ENCODE results near the gene ERBB4. TPM values are rescaled to one million over a fixed set of nuclear protein-coding genes. Genes with fewer than 3 reads are reported as not detected.

The ERBB4 gene
- total RNA-seq, 1 experiment from 2014 or later = 2.9 TPM

GRCh38 chr2:212177724-212178123 is 360.9 kb downstream of the ERBB4 start:
- DNase-seq = no peak
- Mint-ChIP-seq H3K36me3 (ENCODE audit: insufficient read depth, unreplicated experiment) (no peaks in the 10 kb centered on the region), H3K4me3 (ENCODE audit: low read depth, unreplicated experiment) (no peak overlapping the region), H3K4me1 (ENCODE audit: low read depth, unreplicated experiment) (no peaks in the 10 kb centered on the region), H3K9me3 (ENCODE audit: low read depth, unreplicated experiment) (no peaks in the 10 kb centered on the region), H3K27me3 (ENCODE audit: unreplicated experiment) (no peaks in the 10 kb centered on the region), H3K27ac (ENCODE audit: unreplicated experiment) (no peak overlapping the region)
- peak; percentile 14 for TF ChIP-seq CTCF (IDR thresholded peaks at IDR 0.05; ENCODE audit: unreplicated experiment)
- intact Hi-C loops (cut with micrococcal nuclease; ENCODE audit: unreplicated experiment) = loop anchor here (1.0 to 10.0 kb wide), 2 partner anchors 72 to 433 kb away; no protein-coding TSS in a partner anchor
- BruUV-seq (replicated peaks) = no TSS peak
- CTCF ChIA-PET = interaction anchor here (0.5 to 1.2 kb wide), 2 partner anchors 343 to 848 kb away, joined by 5 to 6 read pairs; no protein-coding TSS in a partner anchor

- Mint-ChIP-seq H3K27me3 (ENCODE audit: unreplicated experiment) (no peaks in the 10 kb centered on the region), H3K9me3 (ENCODE audit: low read depth, unreplicated experiment) (peaks cover 3% of the 10 kb centered on the region), H3K4me3 (ENCODE audit: low read depth, unreplicated experiment) (no peak overlapping the region), H3K27ac (ENCODE audit: unreplicated experiment) (no peak overlapping the region), H3K4me1 (ENCODE audit: low read depth, unreplicated experiment) (no peaks in the 10 kb centered on the region), H3K36me3 (ENCODE audit: insufficient read depth, unreplicated experiment) (no peaks in the 10 kb centered on the region)
- CTCF ChIA-PET = no interaction called here
- BruUV-seq (replicated peaks) = no TSS peak
- TF ChIP-seq CTCF (IDR thresholded peaks at IDR 0.05; ENCODE audit: unreplicated experiment) = no peak
- DNase-seq = no peak
- intact Hi-C loops (cut with micrococcal nuclease; ENCODE audit: unreplicated experiment) = loop anchor here (10.0 kb wide), 1 partner anchor 431 kb away; no protein-coding TSS in a partner anchor
These were observed 362.5 kb downstream of the ERBB4 start for GRCh38 chr2:212176151-212176550.

- Mint-ChIP-seq H3K4me3 (ENCODE audit: low read depth, unreplicated experiment) (no peak overlapping the region), H3K27ac (ENCODE audit: unreplicated experiment) (no peak overlapping the region)
- DNase-seq = no peak
These were observed 364.7 kb downstream of the ERBB4 start for GRCh38 chr2:212173756-212174510.

GRCh38 chr2:212173331-212173730 is 365.3 kb downstream of the ERBB4 start:
- intact Hi-C loops (cut with micrococcal nuclease; ENCODE audit: unreplicated experiment) = loop anchor here (10.0 kb wide), 1 partner anchor 429 kb away; no protein-coding TSS in a partner anchor
- no peak for TF ChIP-seq CTCF (IDR thresholded peaks at IDR 0.05; ENCODE audit: unreplicated experiment)

More at GRCh38 chr2:212173756-212174510, 364.7 kb downstream of the ERBB4 start:
- Mint-ChIP-seq H3K27me3 (ENCODE audit: unreplicated experiment) (no peaks in the 10 kb centered on the region), H3K9me3 (ENCODE audit: low read depth, unreplicated experiment) (peaks cover 3% of the 10 kb centered on the region), H3K36me3 (ENCODE audit: insufficient read depth, unreplicated experiment) (no peaks in the 10 kb centered on the region), H3K4me1 (ENCODE audit: low read depth, unreplicated experiment) (no peaks in the 10 kb centered on the region)
- intact Hi-C loops (cut with micrococcal nuclease; ENCODE audit: unreplicated experiment) = loop anchor here (10.0 kb wide), 1 partner anchor 429 kb away; no protein-coding TSS in a partner anchor
- no TSS peak for BruUV-seq (replicated peaks)
- CTCF ChIA-PET = interaction anchor here (1.0 kb wide), 2 partner anchors 20 to 463 kb away, joined by 3 to 5 read pairs; no protein-coding TSS in a partner anchor
- no peak for TF ChIP-seq CTCF (IDR thresholded peaks at IDR 0.05; ENCODE audit: unreplicated experiment)

More at GRCh38 chr2:212173331-212173730, 365.3 kb downstream of the ERBB4 start:
- Mint-ChIP-seq H3K4me3 (ENCODE audit: low read depth, unreplicated experiment) (no peak overlapping the region), H3K36me3 (ENCODE audit: insufficient read depth, unreplicated experiment) (no peaks in the 10 kb centered on the region), H3K9me3 (ENCODE audit: low read depth, unreplicated experiment) (peaks cover 3% of the 10 kb centered on the region), H3K4me1 (ENCODE audit: low read depth, unreplicated experiment) (no peaks in the 10 kb centered on the region), H3K27me3 (ENCODE audit: unreplicated experiment) (no peaks in the 10 kb centered on the region), H3K27ac (ENCODE audit: unreplicated experiment) (no peak overlapping the region)
- DNase-seq = no peak
- CTCF ChIA-PET = interaction anchor here (1.0 kb wide), 2 partner anchors 21 to 464 kb away, joined by 3 to 5 read pairs; no protein-coding TSS in a partner anchor
- BruUV-seq (replicated peaks) = no TSS peak

Data from Calu3 (cell line).